Ovary (tissue), 9 donors: ENCODE results near the gene AHCTF1. TPM values are rescaled to one million over a fixed set of nuclear protein-coding genes. Genes with fewer than 3 reads are reported as not detected.

Experiments used
- DNase-seq, 5 donors: peaks; one replicate each; pipeline ENCODE4 v3.0.0-alpha.2; 2019 to 2020
- H3K27ac ChIP-seq, 2 donors: fragments of 200-600 bp; one replicate each; pipeline versions ENCODE4 v1.5.1 to v1.8.0; 2019 to 2022
- H3K27me3 ChIP-seq: fragments of 200-600 bp; one replicate; pipeline ENCODE4 v1.8.0; 2022
- H3K36me3 ChIP-seq: fragments of 200-600 bp; sonication (generic); one replicate; pipeline ENCODE4 v1.5.1; 2019
- H3K4me1 ChIP-seq: one replicate; pipeline ENCODE4 v1.8.1; 2013; ENCODE audit warnings: mild to moderate bottlenecking, moderate library complexity; ENCODE audit not compliant: insufficient read depth
- H3K4me3 ChIP-seq: fragments of 200-600 bp; sonication (generic); one replicate; pipeline ENCODE4 v1.5.1; 2017
- H3K9me3 ChIP-seq, 2 donors: fragments of 200-600 bp in 1 of 2; sonication (generic) in 1 of 2; one replicate each; pipeline versions ENCODE4 v1.5.1 to v1.8.1; 2013 to 2019; ENCODE audit warnings: mild to moderate bottlenecking in 1 of 2, moderate library complexity in 1 of 2
- CTCF ChIP-seq, 3 donors: fragments of 450-650 bp in 2 of 3; fragments of 200-600 bp in 1 of 3; IDR thresholded peaks; one replicate each; pipeline versions ENCODE4 v1.5.1 to v1.8.0; 2016 to 2022; ENCODE audit warnings: antibody characterized with exemption in 3 of 3, mild to moderate bottlenecking in 1 of 3
- EP300 ChIP-seq: sonication (generic); formaldehyde crosslinking; IDR thresholded peaks from one replicate; pipeline ENCODE4 v1.6.1; 2017; ENCODE audit warnings: antibody characterized with exemption
- POLR2A ChIP-seq: fragments of 450-650 bp; IDR thresholded peaks from one replicate; pipeline ENCODE4 v1.6.1; 2017; ENCODE audit warnings: antibody characterized with exemption, mild to moderate bottlenecking, moderate library complexity
- WGBS, 3 donors: extraction: QIAGEN DNeasy Blood & Tissue Kit in 1 of 3; methylation state at CpG; one replicate each; pipeline versions ENCODE4 v1.1.5 to v1.1.7; 2013 to 2017; 5-methylcytosine and 5-hydroxymethylcytosine counted together
- intact Hi-C, 4 donors: fragments of 100-400 bp; cut with DNase I; formaldehyde crosslinking; loops; one replicate each; pipeline versions ENCODE4 v1.11.0 to v1.15.1; 2022 to 2023
- polyA plus RNA-seq, 2 donors: library from polyadenylated mRNA; stranded (reverse); fragments of 200-250 nt in 1 of 2; fragments of 350-450 nt in 1 of 2; fragmentation: Illumina TruSeq in 1 of 2; extraction: RNeasy Lipid Tissue Mini Kit (QIAGEN cat#74804) in 1 of 2; gene quantifications; one replicate each; pipeline ENCODE4 v1.2.3, GENCODE V29; 2013 to 2014
- total RNA-seq, 7 donors: library from RNA; depleted of rRNA in 2 of 7; stranded (reverse); fragments of >200 nt in 2 of 7; fragmentation: NEBNext Ultra II Directional in 3 of 7; extraction: Animal tissue kit (Norgen Biotek cat#: 25700) in 3 of 7; gene quantifications; one replicate each; pipeline versions ENCODE4 v1.1.0 to v1.2.4, GENCODE V29; 2016 to 2023
- donor health status: DM: no; HTN: no; CAD: no; lungs with moderate emphysema.
- donor health status: DM: no; HTN: no; CAD: no.
- donor health status: Bipolar disorder and iron deficiency.
- donor health status: DM: yes; HTN: yes; CAD: no.
- donor health status: DM: no; HTN: no; CAD: no.
- donor health status: DM: yes; HTN: yes; CAD: no.

The AHCTF1 gene
- total and polyA plus RNA-seq, 9 donors = 18.8 to 60.4 (median 47.2) TPM

- H3K4me1 ChIP-seq = no peaks in the 10 kb centered on the region
- DNase-seq = no peak
- no peaks in the 10 kb centered on the region for H3K36me3 ChIP-seq
- H3K4me3 ChIP-seq = no peak overlapping the region
- TF ChIP-seq CTCF (IDR thresholded peaks at IDR 0.05) (no peak), EP300 (no peak), POLR2A (no peak)
- H3K9me3 ChIP-seq = no peaks in the 10 kb centered on the region
- no peak overlapping the region for H3K27ac ChIP-seq
- 71 to 79% (median 79%) methylated on average over 10 of the region's 10 CpGs for WGBS, 3 donors
- intact Hi-C loops = no loop called here
- no peaks in the 10 kb centered on the region for H3K27me3 ChIP-seq
These were observed 126.5 kb downstream of the AHCTF1 start for GRCh38 chr1:246805135-246805716.

GRCh38 chr1:246803883-246804282, 127.9 kb downstream of the AHCTF1 start:
- no peaks in the 10 kb centered on the region for H3K27me3 ChIP-seq
- WGBS, 3 donors = 87 to 96% (median 95%) methylated on average over 5 of the region's 5 CpGs
- no peak for DNase-seq

GRCh38 chr1:246803373-246803772, 128.4 kb downstream of the AHCTF1 start:
- Histone ChIP-seq H3K27ac (no peak overlapping the region), H3K4me3 (no peak overlapping the region), H3K27me3 (no peaks in the 10 kb centered on the region), H3K36me3 (no peaks in the 10 kb centered on the region), H3K4me1 (no peaks in the 10 kb centered on the region), H3K9me3 (no peaks in the 10 kb centered on the region)
- no peak for TF ChIP-seq POLR2A
- TF ChIP-seq CTCF (IDR thresholded peaks at IDR 0.05) = no peak
- TF ChIP-seq EP300 = no peak
- intact Hi-C loops = no loop called here
- no peak for DNase-seq
- WGBS, 3 donors = 91 to 94% (median 93%) methylated on average over 6 of the region's 6 CpGs

More at GRCh38 chr1:246803883-246804282, 127.9 kb downstream of the AHCTF1 start:
- intact Hi-C loops = no loop called here
- H3K4me1 ChIP-seq = no peaks in the 10 kb centered on the region
- no peaks in the 10 kb centered on the region for H3K9me3 ChIP-seq
- H3K27ac ChIP-seq = no peak overlapping the region
- TF ChIP-seq EP300 (no peak), POLR2A (no peak), CTCF (IDR thresholded peaks at IDR 0.05) (no peak)
- no peaks in the 10 kb centered on the region for H3K36me3 ChIP-seq
- H3K4me3 ChIP-seq = no peak overlapping the region

GRCh38 chr1:246801241-246802020, 130.3 kb downstream of the AHCTF1 start:
- Histone ChIP-seq H3K27ac (no peak overlapping the region), H3K36me3 (no peaks in the 10 kb centered on the region), H3K9me3 (no peaks in the 10 kb centered on the region), H3K27me3 (no peaks in the 10 kb centered on the region), H3K4me3 (no peak overlapping the region), H3K4me1 (no peaks in the 10 kb centered on the region)
- intact Hi-C loops = no loop called here
- 48 to 58% (median 55%) methylated on average over 11 of the region's 11 CpGs for WGBS, 3 donors
- TF ChIP-seq EP300 (no peak), POLR2A (no peak), CTCF (IDR thresholded peaks at IDR 0.05) (no peak)
- DNase-seq = no peak
